NCI-H2081 (cell line): ENCODE measurements around the gene TEKT5.
"Not testable (repeated sequence)": the region's sequence is repeated elsewhere in the genome, so short reads cannot be mapped to it uniquely, and the experiment has no call there.

Experiments
- DNase-seq, 2 experiments: peaks; one replicate each; lab custom pipeline; 2025; lab: John Stamatoyannopoulos, UW

The TEKT5 gene

DNA sequence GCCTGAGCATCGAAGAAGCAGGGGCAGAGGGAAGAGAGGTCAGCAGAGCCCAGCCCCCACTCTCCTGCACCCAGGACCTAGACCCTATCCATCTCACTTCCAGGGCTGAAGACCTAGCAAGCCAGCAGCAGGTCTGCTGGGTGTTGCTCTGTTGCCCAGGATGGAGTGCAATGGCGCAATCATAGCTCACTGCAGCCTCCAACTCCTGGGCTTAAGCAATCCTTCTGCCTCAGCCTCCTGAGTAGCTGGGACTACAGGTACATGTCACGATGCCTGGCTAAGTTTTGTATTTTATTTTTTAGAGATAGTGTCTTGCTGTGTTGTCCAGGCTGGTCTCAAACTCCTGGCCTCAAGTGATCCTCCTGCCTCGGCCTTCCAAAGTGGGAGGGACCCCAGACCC is 61.3 kb downstream of the TEKT5 start:
- DNase-seq, result not testable (repeated sequence)

DNA sequence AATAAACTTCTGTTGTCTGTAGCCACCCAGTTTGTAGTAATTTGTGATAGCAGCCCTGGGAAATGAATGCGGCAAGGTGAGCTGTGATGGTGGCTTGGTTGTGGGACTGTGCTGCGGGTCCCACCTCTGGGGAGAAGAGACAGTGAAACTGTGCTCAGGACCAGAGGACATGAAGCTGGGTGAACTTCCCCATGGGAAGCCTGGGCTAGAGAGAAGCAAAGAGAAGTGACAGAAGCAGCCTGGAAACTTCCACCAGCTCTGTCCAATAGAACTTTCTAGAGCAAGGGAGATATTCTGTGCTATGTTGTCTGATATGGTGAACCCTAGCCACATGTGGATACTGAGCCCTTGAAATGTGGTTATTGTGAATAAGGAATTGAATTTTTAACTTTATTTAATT is 62.8 kb downstream of the TEKT5 start:
- DNase-seq, result no peak

DNA sequence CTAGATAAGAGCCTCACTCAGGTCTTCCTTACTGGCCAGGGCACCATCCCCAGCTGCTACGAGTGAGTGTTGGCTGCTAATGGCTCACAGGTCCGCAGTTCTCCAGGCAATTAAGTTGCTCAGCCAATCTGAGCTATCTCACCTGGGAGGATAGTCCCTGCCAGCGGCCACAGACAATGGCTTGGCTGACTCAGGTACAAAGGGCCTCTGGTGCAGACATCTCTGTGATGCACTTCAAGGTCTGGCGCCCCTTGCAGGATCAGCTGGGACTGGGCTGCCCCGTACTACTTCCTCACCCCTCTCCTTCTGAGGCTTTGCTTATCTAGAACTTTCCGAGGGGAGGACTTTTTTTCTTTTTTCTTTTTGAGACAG is 65.2 kb downstream of the TEKT5 start:
- no peak for DNase-seq

DNA sequence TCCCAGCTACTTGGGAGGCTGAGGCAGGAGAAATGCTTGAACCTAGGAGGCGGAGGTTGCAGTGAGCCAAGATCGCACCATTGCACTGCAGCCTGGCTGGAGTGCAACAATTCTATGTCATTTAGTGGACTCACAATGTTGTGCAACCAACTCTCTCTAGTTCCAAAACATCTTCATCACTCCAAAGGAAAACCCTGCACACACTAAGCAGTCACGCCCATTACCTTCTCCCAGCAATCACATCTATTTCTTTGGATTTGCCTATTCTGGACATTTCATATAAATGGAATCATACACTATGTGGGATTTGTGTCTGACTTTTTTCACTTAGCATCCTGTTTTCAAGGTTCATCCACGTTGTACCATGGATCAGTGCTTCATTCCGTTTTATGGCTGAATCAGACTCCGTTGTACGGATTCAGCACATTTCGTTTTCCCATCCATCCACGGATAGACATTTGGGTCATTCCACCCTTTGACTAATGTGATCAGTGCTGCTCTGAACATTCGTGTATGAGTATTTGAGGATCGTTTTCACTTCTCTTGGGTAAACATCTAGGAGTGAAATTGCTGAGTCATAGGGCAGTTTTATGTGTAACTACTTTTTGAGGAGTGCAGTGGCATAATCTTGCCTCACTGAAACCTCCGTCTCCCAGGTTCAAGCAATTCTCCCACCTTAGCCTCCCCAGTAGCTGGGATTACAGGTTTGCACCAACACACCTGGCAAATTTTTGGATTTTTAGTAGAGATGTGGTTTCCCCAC is 69.0 kb downstream of the TEKT5 start:
- no peak for DNase-seq

DNA sequence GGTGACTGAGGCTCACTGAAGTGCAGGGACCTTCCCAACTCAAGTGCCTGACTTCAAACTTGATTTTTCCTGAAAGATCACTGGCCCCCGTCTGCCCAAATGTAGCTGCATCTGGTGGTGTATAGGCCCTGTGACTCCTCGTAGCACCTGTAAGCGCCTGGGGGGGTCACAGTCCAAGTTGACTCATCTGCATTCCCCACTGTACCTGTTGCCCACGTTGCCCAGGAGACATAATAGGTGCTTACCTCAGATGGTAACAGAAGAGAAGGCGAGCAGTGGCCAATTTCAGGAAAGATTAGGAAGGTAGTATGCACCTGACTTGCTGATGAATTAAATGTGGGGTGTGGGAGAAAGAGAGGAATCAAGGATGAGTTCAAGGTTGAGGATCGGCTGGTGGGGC is 70.2 kb downstream of the TEKT5 start:
- no peak for DNase-seq

DNA sequence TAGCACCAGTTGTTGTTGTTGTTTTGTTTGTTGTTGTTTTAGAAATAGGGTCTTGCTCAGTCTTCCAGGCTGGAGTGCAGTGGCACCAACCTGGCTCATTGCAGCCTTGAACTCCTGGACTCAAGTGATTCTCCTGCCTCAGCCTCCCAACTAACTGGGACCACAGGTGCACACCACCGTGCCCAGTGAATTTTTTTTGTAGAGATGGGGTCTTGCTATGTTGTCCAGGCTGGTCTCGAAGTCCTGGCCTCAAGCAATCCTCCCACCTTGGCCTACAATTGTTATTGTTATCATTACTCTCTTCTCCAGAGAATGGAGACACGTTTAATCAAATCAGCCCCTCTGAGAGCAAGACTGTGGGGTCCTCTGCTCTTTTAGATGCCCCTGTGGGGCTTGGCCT is 71.7 kb downstream of the TEKT5 start:
- DNase-seq, result no peak

DNA sequence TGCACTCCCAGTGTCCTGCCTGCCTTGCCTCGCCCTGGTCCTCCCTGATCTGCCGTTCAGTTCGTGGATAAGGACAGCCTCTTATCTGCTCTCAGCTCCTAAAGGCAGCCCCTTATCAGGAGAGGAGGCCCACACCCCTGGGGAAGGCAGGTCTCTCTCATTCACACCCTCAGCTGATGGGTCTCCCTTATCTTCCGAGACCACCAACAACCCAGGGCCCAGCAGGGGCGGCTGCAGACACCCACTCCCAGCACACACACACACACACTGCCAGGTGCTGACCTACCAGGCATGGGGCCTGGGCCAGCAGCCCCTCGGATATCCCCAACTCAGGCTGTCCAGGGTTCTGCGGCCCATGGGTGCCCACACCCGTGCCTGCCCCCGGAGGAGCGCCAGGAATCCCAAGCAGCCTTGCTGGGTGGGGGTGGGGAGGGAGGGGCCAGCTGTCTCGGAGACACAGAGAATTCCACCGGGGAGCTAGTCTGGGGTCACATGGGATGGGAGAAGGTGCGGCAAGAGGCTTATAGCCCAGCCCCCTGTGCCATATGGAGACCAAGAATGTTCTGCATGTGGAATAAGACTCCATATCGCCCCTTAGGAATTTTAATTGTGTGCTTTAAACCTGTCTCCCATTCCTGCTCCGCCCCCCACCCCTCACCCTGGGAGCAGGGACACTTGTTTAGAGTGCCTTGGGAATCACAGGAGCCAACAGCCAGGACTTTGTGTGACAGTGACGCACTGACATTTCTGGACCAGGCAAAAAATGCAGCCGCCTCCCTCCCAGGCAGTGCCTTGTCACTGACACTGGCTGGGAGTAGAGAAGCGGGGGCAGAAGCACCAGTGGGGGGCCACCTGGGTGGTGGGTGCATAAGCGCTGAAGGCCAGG is 72.5 kb downstream of the TEKT5 start:
- DNase-seq, result no peak

DNA sequence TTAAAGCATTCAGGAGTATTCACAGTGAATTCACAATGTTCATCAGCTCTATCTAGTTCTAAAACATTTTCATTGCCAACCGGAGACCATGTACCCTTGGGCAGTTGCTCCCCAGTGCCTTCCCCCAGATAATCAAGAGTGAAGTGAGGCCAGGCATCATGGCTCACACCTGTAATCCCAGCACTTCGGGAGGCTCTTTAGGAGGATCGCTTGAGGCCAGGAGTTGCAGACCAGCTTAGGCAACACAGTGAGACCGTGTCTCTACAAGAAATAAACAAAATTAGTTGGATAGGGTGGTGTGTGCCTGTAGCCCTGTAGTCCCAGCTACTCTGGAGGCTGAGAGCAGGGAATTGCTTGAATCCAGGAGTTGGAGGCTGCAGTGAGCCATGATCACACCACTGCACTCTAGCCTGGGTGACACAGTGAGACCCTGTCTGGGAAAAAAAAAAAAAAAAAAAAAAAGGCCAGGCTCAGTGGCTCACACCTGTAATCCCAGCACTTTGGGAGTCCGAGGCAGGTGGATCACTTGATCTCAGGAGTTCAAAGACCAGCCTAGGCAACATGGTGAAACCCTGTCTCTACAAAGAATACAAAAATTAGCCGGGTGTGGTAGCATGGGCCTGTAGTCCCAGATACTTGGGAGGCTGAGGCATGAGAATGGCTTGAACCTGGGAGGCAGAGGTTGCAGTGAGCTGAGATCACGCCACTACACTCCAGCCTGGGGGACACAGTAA is 73.3 kb downstream of the TEKT5 start:
- not testable (repeated sequence) for DNase-seq

DNA sequence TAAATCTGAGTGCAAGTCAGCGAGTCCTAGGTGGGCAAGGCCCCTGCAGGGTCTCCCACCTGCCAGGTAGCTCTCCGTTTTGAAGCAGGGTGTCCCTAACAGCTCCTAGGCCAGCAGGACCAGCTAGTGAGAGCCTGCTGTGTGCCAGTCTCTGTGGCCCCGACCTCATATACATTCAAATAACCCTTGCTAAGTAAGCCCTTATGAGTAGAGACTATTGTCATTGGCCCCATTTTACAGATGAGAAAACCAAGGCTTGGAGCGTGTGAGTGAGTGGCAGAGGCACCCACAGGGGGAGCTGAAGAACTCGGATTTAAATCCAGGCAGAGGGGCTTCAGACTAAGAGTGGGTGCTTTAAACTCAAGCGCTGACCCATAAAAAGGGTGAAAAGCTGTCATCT is 74.6 kb downstream of the TEKT5 start:
- DNase-seq, result no peak

DNA sequence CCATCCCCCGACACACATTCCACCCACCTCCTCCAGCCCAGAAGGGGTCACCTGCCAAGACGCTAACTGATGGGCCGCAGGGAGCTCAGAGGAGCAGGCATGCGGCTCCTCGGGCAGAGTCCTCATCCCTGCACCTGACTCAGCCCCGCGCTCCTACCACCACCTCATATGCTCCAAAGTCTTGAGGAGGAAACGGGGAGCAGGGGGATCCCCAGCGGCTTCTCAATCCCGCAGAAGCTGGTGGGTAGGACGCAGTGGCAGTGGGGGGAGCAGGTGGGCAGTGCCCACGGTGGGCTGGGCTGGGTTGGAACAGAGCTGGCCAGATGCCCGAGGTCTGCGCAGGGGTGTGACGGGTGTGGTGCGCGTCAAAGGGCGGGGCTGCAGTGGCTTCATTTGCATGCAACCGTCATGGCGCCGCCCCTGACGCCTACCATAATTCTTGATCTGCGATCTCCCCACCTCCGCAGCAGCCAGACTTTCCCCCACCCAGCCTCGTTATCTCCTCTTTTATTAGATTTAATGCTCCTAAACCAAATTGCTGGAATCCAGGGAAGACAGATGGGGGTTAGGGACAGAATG is 75.4 kb downstream of the TEKT5 start:
- no peak for DNase-seq

DNA sequence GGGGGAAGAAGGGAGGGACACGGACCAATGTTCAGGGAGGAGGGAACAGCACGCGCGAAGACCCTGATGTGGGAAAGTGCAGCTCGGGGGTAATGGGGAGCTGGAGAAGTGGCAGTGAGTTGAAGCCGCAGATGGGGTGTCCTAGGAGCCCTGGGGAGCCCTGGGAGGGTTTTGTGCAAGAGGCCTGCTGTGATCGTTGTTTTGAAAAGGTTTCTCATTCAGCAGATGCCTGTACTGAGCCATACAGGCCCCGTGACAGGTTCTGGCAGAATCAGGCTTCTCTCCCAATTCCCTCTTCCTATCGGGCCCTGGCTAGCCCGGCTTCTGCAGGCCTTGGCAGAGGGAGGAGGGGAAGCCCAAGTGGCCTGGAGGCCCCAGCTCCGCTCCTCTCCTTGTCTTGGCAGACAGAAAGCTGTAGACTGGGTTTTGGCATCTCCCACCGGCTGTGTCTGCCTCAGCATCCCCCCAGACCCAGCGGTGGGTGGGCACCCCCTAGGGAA is 76.0 kb downstream of the TEKT5 start:
- DNase-seq, result no peak

DNA sequence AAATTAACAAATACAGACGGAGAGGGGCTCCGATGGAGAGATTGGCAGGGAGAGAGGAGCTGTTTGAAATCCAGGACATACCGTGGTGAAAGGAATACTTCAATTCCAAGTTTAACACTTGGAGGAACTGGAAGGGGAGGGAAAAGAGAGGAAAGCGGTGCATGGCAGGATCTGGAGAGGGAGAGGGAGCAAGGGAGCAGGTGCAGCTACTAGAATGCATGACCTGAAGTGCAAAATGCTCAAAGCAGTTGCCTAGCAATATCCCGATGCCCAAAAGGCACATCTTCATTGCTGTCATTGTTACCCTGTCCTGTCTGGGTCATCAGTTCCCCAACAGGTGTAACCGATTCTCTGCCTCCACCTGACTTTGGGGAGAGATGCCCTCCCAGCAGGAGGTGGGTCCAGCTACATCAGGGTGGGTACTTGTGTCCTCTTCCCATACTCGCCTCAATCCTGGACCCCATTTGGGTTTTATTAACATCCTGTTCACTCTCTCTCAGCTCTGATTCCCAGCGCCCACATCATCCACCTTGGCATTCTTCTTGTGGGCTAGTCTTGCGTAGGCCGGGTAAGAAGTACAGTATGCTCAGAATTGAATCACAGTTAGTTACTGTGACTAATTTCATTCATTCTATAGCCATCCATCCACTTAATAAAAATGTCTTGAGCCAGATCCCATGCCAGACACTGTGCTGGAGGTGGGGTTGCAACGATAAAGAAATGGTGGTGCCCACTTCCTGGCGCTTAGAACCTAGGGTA is 76.9 kb downstream of the TEKT5 start:
- DNase-seq, result no peak

DNA sequence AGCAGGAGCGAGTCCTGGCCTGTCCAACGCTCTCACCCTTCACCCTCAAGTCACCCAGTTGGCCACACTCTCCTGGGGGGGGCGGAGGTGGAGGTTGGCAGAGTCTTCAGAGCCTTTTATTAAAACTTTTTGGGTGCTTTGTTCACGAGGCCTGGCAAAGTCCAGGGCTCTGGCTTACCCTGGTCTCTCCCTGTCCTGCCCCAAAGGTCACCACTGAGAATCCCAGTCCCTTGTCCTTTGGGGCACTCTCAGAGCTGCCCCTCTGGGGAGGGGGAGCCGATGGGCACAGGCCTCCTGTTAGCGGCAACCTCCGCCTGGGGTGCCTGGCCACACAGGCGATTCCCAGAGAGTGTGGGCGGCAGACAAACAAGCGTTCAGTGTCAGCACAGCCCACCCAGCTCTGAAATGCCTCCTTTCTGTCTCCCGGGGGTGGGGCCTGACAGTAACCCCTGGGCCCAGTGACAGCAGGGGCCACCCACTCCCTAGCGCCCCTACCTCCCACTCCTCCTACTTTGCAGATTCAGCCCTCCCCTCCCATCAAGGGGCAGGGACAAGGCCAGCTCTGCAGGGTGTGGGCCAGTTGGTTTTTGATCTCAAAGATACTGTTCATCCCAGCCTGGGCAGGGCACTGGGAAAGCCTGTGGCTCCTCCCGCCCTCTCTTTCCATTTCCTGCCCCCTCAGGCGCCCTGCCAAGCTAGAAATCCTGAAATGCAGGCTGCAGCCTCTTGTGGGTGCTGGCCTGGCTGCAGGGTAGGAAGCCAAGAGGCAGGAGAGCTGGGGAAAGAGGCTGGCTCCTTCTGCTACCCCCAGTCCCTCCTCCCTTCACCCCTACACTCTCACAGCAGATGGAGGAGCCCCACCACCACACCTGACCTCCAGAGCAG is 77.7 kb downstream of the TEKT5 start:
- DNase-seq, result no peak

DNA sequence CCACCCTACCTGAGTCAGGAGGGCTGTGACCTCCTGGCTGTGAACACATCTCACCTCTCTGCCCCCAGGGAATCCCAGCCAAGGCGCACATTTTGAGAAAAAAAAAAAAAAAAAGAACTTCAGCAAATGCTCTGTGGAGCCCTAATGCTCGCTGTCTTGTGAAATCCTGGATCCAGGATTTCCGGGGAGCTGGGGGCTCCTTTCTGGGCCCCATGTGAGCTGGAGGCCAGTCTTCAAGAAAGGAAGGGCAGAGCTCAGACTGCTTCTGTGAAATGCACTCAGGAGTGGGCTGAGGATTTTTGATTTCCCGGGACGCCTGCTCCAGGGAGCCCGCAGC is 78.3 kb downstream of the TEKT5 start:
- no peak for DNase-seq

DNA sequence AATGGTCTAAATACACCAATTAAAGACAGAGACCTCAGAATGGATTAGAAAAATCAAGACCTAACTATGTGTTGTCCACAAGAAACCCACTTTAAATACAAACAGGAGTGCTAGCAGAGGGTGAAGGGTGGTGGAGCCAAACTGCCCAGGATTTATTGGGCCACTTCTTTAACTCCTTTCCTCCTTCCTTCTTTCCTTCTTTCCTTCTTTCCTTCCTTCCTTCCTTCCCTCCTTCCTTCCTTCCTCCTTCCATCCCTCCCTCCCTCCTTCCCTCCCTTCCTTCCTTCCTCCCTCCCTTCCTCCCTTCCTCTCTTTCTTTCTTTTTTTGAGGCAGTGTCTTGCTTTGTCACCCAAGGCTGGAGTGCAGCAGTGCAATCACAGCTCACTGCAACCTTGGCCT is 80.0 kb downstream of the TEKT5 start:
- DNase-seq, result no peak

DNA sequence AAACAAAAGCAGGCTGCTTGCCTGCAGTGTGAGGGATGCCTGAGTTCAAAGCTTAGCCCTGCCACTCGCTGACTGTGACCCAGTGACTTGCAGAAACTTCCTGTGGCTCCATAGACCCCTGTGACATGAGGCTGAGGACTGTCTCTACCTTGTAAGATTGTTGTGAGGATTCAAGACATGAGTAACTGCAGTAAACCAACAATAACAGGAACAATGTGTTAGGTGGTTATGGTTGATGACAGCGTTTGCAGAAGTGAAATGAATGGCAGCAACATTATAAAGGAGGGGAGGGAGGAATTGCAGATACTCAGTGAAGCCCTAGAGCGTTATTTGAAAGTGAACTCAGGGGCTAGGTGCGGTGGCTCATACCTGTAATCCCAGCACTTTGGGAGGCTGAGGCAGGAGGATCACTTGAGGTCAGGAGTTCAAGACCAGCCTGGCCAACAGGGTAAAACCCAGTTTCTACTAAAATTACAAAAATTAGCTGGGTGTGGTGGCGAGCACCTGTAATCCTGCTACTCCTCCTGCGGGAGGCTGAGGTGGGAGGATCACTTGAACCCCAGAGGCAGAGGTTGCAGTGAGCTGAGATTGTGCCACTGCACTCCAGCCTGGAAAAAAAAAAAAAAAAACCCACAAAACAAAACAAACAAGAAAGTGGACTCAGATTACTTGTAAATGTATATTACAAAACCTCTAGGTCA is 80.8 kb downstream of the TEKT5 start:
- DNase-seq, result no peak

DNA sequence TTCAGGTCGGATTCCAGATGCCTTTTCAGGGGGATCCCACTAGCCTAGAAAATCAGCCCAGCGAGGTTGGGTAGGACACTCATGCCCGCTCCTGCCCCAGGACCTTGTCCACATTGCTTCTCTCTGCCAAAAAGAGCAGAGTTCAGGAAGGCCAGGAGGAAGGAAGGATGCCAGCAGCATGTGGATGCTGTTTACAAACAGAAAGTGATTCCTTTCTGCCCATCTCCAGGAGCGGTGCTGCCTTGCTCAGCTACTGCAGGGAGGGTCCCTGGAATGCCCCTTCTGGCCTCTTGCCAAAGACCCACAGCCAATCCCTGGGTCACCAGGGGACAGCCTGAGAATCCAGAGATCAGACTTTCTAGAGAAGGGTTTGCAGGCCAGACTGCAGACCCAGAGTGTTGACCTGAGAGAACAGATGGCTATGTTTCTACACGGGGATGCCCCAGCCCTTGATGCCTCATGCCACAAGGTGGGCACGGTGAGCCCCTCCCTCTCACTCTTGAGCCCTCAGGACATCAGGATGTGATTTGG is 82.0 kb downstream of the TEKT5 start:
- no peak for DNase-seq

DNA sequence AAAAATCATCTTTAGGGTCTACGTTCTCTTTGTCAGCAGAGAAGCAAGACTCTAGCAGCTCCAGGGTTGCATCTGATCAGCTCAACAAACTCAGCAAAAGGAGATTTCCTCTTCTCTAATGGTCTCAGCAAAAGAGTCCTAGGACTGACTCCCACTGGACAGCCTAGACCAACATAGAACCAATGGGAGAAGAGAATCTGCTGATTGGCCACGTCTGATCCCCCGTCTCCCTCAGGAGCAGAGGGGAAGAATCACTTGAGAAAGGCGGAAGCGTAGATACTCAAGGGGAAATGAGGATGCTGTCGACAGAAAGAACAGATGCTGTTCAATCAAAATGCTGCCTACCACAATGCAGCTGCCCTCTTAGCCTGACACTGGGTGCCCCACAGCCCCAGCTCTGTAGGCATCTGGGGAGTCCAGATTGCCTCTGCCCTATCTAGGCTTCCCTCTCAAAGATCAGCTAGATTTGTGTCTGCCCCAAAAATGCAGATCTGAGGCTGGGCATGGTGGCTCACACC is 82.8 kb downstream of the TEKT5 start:
- DNase-seq, result no peak

DNA sequence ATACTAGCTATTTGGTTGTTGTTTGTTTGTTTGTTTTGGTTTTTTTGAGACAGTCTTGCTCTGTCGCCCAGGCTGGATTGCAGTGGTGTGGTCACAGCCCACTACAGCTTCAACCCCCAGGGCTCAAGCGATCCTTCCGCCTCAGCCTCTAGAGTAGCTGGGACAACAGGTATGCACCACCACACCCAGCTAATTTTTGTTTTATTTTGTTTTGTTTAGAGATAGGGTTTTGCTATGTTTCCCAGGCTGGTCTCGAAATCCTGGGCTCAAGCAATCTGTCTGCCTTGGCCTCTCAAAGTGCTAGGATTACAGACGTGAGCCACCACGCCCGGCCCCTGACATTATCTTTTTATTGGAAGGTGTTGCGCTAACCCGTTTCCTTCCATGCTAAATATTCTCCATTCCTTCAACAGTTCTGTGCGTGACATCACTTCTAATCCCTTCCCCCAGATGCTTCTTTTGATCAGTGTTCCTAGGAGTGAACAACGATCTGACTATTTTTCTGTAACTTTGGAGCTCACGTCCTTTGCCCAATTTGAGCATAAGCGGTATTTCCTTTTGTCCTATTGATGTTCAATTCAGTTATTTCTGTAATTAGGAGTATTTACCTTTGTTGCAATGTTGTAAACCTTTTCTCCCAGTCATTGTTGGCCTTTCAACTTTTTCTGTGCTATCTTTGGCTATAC is 84.1 kb downstream of the TEKT5 start:
- DNase-seq, result no peak
